HG03139 (cell line): ENCODE results near the gene SLC2A13.

ENCODE experiments used
- ATAC-seq: cut with Tn5 transposase; IDR thresholded peaks from one replicate; pipeline ENCODE4 v1.9.1; 2021; ENCODE audit not compliant: unreplicated experiment

The SLC2A13 gene

GRCh38 chr12:40002178-40003169, 103.4 kb downstream of the SLC2A13 start:
- ATAC-seq: no peak

- no peak for ATAC-seq
Observed at GRCh38 chr12:40001406-40001805, 104.5 kb downstream of the SLC2A13 start.

GRCh38 chr12:40000884-40001283, 105.0 kb downstream of the SLC2A13 start:
- ATAC-seq: no peak

- ATAC-seq: no peak
Observed at GRCh38 chr12:39993268-39993667, 112.6 kb downstream of the SLC2A13 start.

- peak; percentile 93 for ATAC-seq
Observed at GRCh38 chr12:39990122-39991101, 115.5 kb downstream of the SLC2A13 start.

GRCh38 chr12:39989501-39989900, 116.4 kb downstream of the SLC2A13 start:
- no peak for ATAC-seq

- ATAC-seq: no peak
Observed at GRCh38 chr12:39988574-39988973, 117.3 kb downstream of the SLC2A13 start.

GRCh38 chr12:39986674-39987073, 119.2 kb downstream of the SLC2A13 start:
- ATAC-seq: no peak

GRCh38 chr12:39984670-39985069, 121.2 kb downstream of the SLC2A13 start:
- ATAC-seq: no peak

- ATAC-seq: no peak
Observed at GRCh38 chr12:39975374-39975918, 130.4 kb downstream of the SLC2A13 start.

GRCh38 chr12:39972119-39972518, 133.8 kb downstream of the SLC2A13 start:
- no peak for ATAC-seq

GRCh38 chr12:39971348-39971747, 134.5 kb downstream of the SLC2A13 start:
- ATAC-seq: no peak

- no peak for ATAC-seq
Observed at GRCh38 chr12:39966721-39967120, 139.2 kb downstream of the SLC2A13 start.

- no peak for ATAC-seq
Observed at GRCh38 chr12:39966256-39966655, 139.6 kb downstream of the SLC2A13 start.

GRCh38 chr12:39959467-39959866, 146.4 kb downstream of the SLC2A13 start:
- ATAC-seq: no peak

- no peak for ATAC-seq
Observed at GRCh38 chr12:39959031-39959430, 146.8 kb downstream of the SLC2A13 start.

GRCh38 chr12:39958377-39958776, 147.5 kb downstream of the SLC2A13 start:
- no peak for ATAC-seq

GRCh38 chr12:39956725-39957124, 149.2 kb downstream of the SLC2A13 start:
- no peak for ATAC-seq

- no peak for ATAC-seq
Observed at GRCh38 chr12:39946361-39947280, 159.3 kb downstream of the SLC2A13 start.

- ATAC-seq: no peak
Observed at GRCh38 chr12:39937119-39937518, 168.8 kb downstream of the SLC2A13 start.
